Measurements from ENCODE around the gene CPSF2. TPM values are rescaled to one million over a fixed set of nuclear protein-coding genes. Genes with fewer than 3 reads are reported as not detected.
A peak's percentile ranks its signal among the peaks of the same experiment; 100 is the strongest.

CPSF2 gene
- total RNA-seq, 4 donors from 2014 or later = 34.1 to 55.8 (median 43.7) TPM

DNA sequence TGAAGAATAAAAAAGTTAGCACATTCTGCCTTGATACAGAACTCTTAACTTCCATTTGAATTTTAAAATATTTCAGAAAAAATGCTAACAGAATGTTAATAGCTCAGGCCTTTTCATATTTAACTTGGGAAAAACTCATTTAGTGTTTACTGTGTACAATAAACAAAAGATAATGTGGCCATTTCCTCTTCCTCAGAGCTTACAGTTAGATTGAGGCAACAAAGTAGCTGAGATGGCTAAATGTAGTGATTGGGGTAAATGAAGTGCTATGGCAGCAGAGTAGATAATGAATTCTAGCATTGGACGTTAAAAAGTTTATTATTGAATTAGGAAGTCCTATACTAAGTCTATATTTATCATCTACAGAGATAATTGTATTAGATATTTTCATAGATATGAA, 12.7 kb downstream of the CPSF2 start:
- DNase-seq = no peak
- intact Hi-C loops (cut with DNase I) = no loop called here
- WGBS, 2 donors = 76 to 87% methylated on average over 1 of the region's 1 CpG
- Histone ChIP-seq H3K36me3 (peaks cover 43 to 46% of the 10 kb centered on the region in 2 donors), H3K27me3 (no peaks in the 10 kb centered on the region), H3K4me3 (replicated peaks in 1 of 3) (no peak overlapping the region), H3K9me3 (no peaks in the 10 kb centered on the region), H3K27ac (no peak overlapping the region), H3K4me1 (no peaks in the 10 kb centered on the region)
- TF ChIP-seq POLR2A (IDR thresholded peaks at IDR 0.05) = no peak

DNA sequence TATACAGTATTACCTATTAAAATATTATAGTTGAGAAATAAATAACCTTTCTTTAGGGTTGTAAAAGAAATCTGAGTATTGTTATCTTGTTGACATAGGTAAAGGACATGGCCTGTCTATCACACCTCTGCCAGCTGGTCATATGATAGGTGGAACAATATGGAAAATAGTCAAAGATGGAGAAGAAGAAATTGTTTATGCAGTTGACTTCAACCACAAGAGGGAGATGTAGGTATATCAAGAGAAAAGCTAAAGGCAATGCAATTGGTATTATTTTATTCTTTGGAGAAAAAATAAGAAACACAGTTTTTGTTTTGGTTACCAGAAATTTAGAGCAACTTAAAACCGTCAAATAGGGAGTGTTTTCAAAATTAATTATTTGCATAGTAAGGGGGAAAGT, 13.5 kb downstream of the CPSF2 start:
- 65 to 67% methylated on average over 1 of the region's 1 CpG for WGBS, 2 donors
- no peaks in the 10 kb centered on the region for H3K4me1 ChIP-seq
- peaks cover 43 to 49% of the 10 kb centered on the region in 2 donors for H3K36me3 ChIP-seq

DNA sequence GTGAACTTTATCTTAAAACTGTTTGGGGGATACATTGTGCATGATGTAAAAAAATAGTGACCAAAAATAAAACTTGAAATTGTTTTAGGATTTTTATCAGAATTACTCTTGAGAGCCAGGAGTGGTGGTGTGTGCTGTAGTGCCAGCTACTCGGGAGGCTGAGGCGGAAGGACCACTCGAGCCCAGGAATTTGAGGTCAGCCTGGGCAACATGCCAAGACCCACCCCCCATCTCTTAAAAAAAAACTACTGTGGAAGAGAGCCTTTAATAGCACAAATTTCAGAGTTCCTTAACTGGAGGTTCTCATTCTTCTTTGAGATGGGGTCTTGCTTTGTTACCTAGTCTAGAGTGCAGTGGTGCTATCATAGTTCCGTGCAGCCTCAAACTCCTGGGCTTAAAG, 21.5 kb downstream of the CPSF2 start:
- Histone ChIP-seq H3K27ac (no peak overlapping the region), H3K4me3 (replicated peaks in 1 of 3) (no peak overlapping the region), H3K27me3 (no peaks in the 10 kb centered on the region), H3K36me3 (peaks cover 39 to 56% of the 10 kb centered on the region in 2 donors), H3K9me3 (no peaks in the 10 kb centered on the region), H3K4me1 (no peaks in the 10 kb centered on the region)
- TF ChIP-seq POLR2A (IDR thresholded peaks at IDR 0.05) = no peak
- TF ChIP-seq, protein P1, sequence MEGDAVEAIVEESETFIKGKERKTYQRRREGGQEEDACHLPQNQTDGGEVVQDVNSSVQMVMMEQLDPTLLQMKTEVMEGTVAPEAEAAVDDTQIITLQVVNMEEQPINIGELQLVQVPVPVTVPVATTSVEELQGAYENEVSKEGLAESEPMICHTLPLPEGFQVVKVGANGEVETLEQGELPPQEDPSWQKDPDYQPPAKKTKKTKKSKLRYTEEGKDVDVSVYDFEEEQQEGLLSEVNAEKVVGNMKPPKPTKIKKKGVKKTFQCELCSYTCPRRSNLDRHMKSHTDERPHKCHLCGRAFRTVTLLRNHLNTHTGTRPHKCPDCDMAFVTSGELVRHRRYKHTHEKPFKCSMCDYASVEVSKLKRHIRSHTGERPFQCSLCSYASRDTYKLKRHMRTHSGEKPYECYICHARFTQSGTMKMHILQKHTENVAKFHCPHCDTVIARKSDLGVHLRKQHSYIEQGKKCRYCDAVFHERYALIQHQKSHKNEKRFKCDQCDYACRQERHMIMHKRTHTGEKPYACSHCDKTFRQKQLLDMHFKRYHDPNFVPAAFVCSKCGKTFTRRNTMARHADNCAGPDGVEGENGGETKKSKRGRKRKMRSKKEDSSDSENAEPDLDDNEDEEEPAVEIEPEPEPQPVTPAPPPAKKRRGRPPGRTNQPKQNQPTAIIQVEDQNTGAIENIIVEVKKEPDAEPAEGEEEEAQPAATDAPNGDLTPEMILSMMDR (IDR thresholded peaks at IDR 0.05) = no peak
- WGBS, 2 donors = 72 to 82% methylated on average over 4 of the region's 4 CpGs
- DNase-seq = no peak
- intact Hi-C loops (cut with DNase I) = no loop called here

More for the DNA sequence above, 13.5 kb downstream of the CPSF2 start:
- H3K9me3 ChIP-seq = no peaks in the 10 kb centered on the region
- no peaks in the 10 kb centered on the region for H3K27me3 ChIP-seq
- H3K27ac ChIP-seq = no peak overlapping the region
- no peak overlapping the region for H3K4me3 ChIP-seq (replicated peaks in 1 of 3)
- no peak for DNase-seq
- intact Hi-C loops (cut with DNase I) = no loop called here
- TF ChIP-seq, protein P1 (IDR thresholded peaks at IDR 0.05) = peak in 1 of 6 experiments; percentile 27
- TF ChIP-seq POLR2A (IDR thresholded peaks at IDR 0.05) = no peak

DNA sequence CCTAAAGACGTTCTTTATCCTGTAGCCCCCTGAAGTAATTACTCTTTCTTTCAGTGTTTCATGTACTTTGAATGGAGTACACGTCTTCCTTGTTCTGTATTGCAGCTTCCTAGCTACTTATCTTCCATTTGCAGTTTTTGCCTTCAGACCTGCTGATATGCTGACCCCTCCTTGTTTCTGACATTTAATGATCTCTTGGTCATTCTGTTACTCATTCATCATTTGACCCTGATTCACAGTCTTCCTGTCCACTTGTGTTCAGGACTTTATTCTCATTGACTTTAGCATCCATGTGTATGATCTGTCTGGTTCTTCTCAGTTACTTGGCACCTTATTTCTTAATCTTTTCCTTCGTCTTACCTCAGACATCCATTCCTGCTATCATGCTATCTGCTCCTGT, 22.2 kb downstream of the CPSF2 start:
- Histone ChIP-seq H3K4me1 (no peaks in the 10 kb centered on the region), H3K9me3 (no peaks in the 10 kb centered on the region), H3K27ac (no peak overlapping the region), H3K36me3 (peaks cover 33 to 51% of the 10 kb centered on the region in 2 donors), H3K4me3 (replicated peaks in 1 of 3) (no peak overlapping the region), H3K27me3 (no peaks in the 10 kb centered on the region)
- no peak for TF ChIP-seq POLR2A (IDR thresholded peaks at IDR 0.05)
- TF ChIP-seq, protein P1 (IDR thresholded peaks at IDR 0.05) = no peak
- intact Hi-C loops (cut with DNase I) = no loop called here
- WGBS, 2 donors = 90% methylated on average over 3 of the region's 3 CpGs
- no peak for DNase-seq

DNA sequence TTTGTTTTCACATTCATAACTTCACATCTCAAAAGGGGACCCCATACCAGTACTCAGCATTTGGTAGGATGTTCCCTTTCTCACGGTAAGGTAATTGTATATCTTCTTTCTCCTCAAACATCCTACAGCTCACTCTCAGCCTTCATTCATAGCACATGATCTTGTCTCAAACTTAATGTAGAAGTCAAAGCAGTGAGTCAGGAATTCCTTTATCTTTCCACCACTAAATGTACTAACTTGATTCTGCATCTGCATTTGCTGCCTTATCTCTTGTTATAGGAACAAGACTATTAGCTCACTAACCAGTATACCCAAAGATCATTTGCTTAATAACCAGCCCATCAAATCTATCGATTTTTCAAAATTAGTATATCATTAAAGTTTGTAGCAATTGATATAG, 22.9 kb downstream of the CPSF2 start:
- no peak overlapping the region for H3K27ac ChIP-seq
- H3K36me3 ChIP-seq = peaks cover 28 to 56% of the 10 kb centered on the region in 2 donors
- 88 to 94% methylated on average over 2 of the region's 2 CpGs for WGBS, 2 donors
- H3K27me3 ChIP-seq = no peaks in the 10 kb centered on the region
- no peak overlapping the region for H3K4me3 ChIP-seq (replicated peaks in 1 of 3)
- no peak for DNase-seq
- intact Hi-C loops (cut with DNase I) = no loop called here
- H3K4me1 ChIP-seq = no peaks in the 10 kb centered on the region
- TF ChIP-seq POLR2A (IDR thresholded peaks at IDR 0.05) = no peak
- TF ChIP-seq, protein P1 (IDR thresholded peaks at IDR 0.05) = no peak
- H3K9me3 ChIP-seq = no peaks in the 10 kb centered on the region

DNA sequence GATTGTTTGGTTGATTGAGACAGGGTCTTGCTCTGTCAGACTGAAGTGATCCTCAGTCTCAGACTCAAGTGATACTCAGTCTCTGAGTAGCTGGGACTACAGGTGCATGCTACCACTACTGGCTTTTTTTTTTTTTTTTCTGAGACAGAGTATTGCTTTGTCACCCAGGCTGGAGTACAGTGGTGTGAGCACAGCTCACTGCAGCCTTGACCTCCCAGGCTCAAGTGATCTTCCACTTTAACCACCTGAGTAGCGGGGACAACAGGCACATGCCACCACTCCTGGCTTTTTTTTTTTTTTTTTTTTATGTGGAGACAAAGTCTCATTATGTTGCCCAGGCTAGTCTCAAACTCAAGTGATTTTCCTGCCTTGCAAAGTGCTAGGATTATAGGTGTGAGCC, 31.8 kb downstream of the CPSF2 start:
- Histone ChIP-seq H3K4me1 (no peaks in the 10 kb centered on the region), H3K27ac (peak overlapping the region in 1 of 3 donors; percentile 62), H3K4me3 (replicated peaks in 1 of 3) (no peak overlapping the region), H3K27me3 (no peaks in the 10 kb centered on the region), H3K36me3 (peaks cover 30 to 36% of the 10 kb centered on the region in 2 donors), H3K9me3 (no peaks in the 10 kb centered on the region)
- intact Hi-C loops (cut with DNase I) = no loop called here
- WGBS, 2 donors = 30 to 45% methylated on average over 1 of the region's 1 CpG
- peak; percentile 67 to 82 for DNase-seq
- TF ChIP-seq, protein P1 (IDR thresholded peaks at IDR 0.05) = no peak
- TF ChIP-seq POLR2A (IDR thresholded peaks at IDR 0.05) = no peak

Data from thyroid gland (tissue), 4 donors.